Liver (tissue), 9 donors: Measurements from ENCODE around the gene RAN. TPM values are rescaled to one million over a fixed set of nuclear protein-coding genes. Genes with fewer than 3 reads are reported as not detected.
A peak's percentile ranks its signal among the peaks of the same experiment; 100 is the strongest.

Source experiments
- DNase-seq: peaks from one replicate; pipeline ENCODE4 v3.0.0-alpha.2; 2017; ENCODE audit warnings: low spot score
- H3K27ac ChIP-seq, 2 donors: one replicate each; pipeline ENCODE4 v1.7.0; 2013; ENCODE audit warnings: inconsistent platforms in 2 of 2, low read length in 2 of 2, control low read depth in 1 of 2, low read depth in 1 of 2, mild to moderate bottlenecking in 1 of 2
- H3K27me3 ChIP-seq, 4 donors: one replicate each; pipeline versions ENCODE4 v1.6.1 to v1.7.0; 2013; ENCODE audit warnings: low read length in 3 of 4, inconsistent platforms in 1 of 4, mild to moderate bottlenecking in 1 of 4, moderate library complexity in 1 of 4; ENCODE audit not compliant: control insufficient read depth in 4 of 4, insufficient read depth in 4 of 4
- H3K36me3 ChIP-seq, 4 donors: one replicate each; pipeline versions ENCODE4 v1.6.1 to v1.7.0; 2013; ENCODE audit warnings: low read length in 3 of 4, mild to moderate bottlenecking in 3 of 4, low read depth in 1 of 4, moderate library complexity in 1 of 4; ENCODE audit not compliant: control insufficient read depth in 4 of 4, insufficient read depth in 3 of 4
- H3K4me1 ChIP-seq, 4 donors: one replicate each; pipeline versions ENCODE4 v1.6.1 to v1.7.0; 2013; ENCODE audit warnings: low read length in 3 of 4, mild to moderate bottlenecking in 3 of 4, moderate library complexity in 1 of 4; ENCODE audit not compliant: control insufficient read depth in 4 of 4, insufficient read depth in 4 of 4
- H3K4me3 ChIP-seq, 3 donors: one replicate each; pipeline versions ENCODE4 v1.6.1 to v1.7.0; 2013; ENCODE audit warnings: low read length in 3 of 3, control low read depth in 1 of 3, low read depth in 1 of 3, mild to moderate bottlenecking in 1 of 3
- H3K9ac ChIP-seq, 2 donors: one replicate each; pipeline ENCODE4 v1.7.0; 2013; ENCODE audit warnings: low read length in 2 of 2, mild to moderate bottlenecking in 2 of 2, moderate library complexity in 2 of 2, control low read depth in 1 of 2, low read depth in 1 of 2
- H3K9me3 ChIP-seq, 4 donors: one replicate each; pipeline versions ENCODE4 v1.6.1 to v1.7.0; 2013; ENCODE audit warnings: low read length in 3 of 4; ENCODE audit not compliant: control insufficient read depth in 4 of 4
- ATF3 ChIP-seq: IDR thresholded peaks from 2 replicates; pipeline ENCODE4 v1.6.1; 2016; ENCODE audit warnings: antibody characterized with exemption
- CTCF ChIP-seq: fragments of 150-350 bp; IDR thresholded peaks from 2 replicates; pipeline ENCODE4 v1.5.1; 2017; ENCODE audit warnings: improper control_type of control experiment, low read depth, low read length; ENCODE audit not compliant: missing input control
- EGR1 ChIP-seq, 2 donors: IDR thresholded peaks; 2 replicates each; pipeline ENCODE4 v1.6.1; 2016 to 2018; ENCODE audit warnings: antibody characterized with exemption in 2 of 2, low read depth in 2 of 2
- FOXA1 ChIP-seq: IDR thresholded peaks from 2 replicates; pipeline ENCODE4 v1.6.1; 2016; ENCODE audit warnings: antibody characterized with exemption
- FOXA2 ChIP-seq: IDR thresholded peaks from 2 replicates; pipeline ENCODE4 v1.6.1; 2016; ENCODE audit warnings: antibody characterized with exemption
- GABPA ChIP-seq, 2 donors: IDR thresholded peaks in 1 of 2; conservative IDR thresholded peaks in 1 of 2; 2 replicates each; pipeline ENCODE4 v1.6.1; 2016; ENCODE audit warnings: antibody characterized with exemption in 2 of 2, mild to moderate bottlenecking in 1 of 2, moderate library complexity in 1 of 2
- HNF4A ChIP-seq, 2 donors: conservative IDR thresholded peaks; 2 replicates each; pipeline ENCODE4 v1.6.1; 2016; ENCODE audit warnings: antibody characterized with exemption in 2 of 2, mild to moderate bottlenecking in 2 of 2
- HNF4G ChIP-seq: IDR thresholded peaks from 2 replicates; pipeline ENCODE4 v1.6.1; 2016; ENCODE audit warnings: antibody characterized with exemption
- JUND ChIP-seq, 2 donors: IDR thresholded peaks; 2 replicates each; pipeline ENCODE4 v1.6.1; 2016; ENCODE audit warnings: antibody characterized with exemption in 2 of 2
- NR2F2 ChIP-seq: IDR thresholded peaks from 2 replicates; pipeline ENCODE4 v1.6.1; 2016; ENCODE audit warnings: antibody characterized with exemption
- RAD21 ChIP-seq, 2 donors: IDR thresholded peaks; 2 replicates each; pipeline ENCODE4 v1.6.1; 2016; ENCODE audit warnings: antibody characterized with exemption in 2 of 2, mild to moderate bottlenecking in 2 of 2
- RXRA ChIP-seq, 2 donors: IDR thresholded peaks; 2 replicates each; pipeline ENCODE4 v1.6.1; 2017 to 2018; ENCODE audit warnings: antibody characterized with exemption in 2 of 2, mild to moderate bottlenecking in 1 of 2
- SP1 ChIP-seq: IDR thresholded peaks from 2 replicates; pipeline ENCODE4 v1.6.1; 2018; ENCODE audit warnings: antibody characterized with exemption, mild to moderate bottlenecking
- TAF1 ChIP-seq: conservative IDR thresholded peaks from 2 replicates; pipeline ENCODE4 v1.6.1; 2016; ENCODE audit warnings: antibody characterized with exemption, mild to moderate bottlenecking
- YY1 ChIP-seq: IDR thresholded peaks from 2 replicates; pipeline ENCODE4 v1.6.1; 2016; ENCODE audit warnings: antibody characterized with exemption, mild to moderate bottlenecking
- ZBTB33 ChIP-seq: IDR thresholded peaks from 2 replicates; pipeline ENCODE4 v1.6.1; 2016; ENCODE audit warnings: antibody characterized with exemption
- WGBS: extraction: QIAGEN DNeasy Blood & Tissue Kit; methylation state at CpG from one replicate; pipeline ENCODE4 v1.1.7; 2013; 5-methylcytosine and 5-hydroxymethylcytosine counted together
- polyA plus RNA-seq, 2 donors: library from polyadenylated mRNA; stranded (reverse) in 1 of 2; unstranded in 1 of 2; fragments of 200-250 nt in 1 of 2; fragments of >200 nt in 1 of 2; fragmentation: Nextera tagmentation in 1 of 2; extraction: Ambion mirVana in 1 of 2; gene quantifications; one replicate each; pipeline versions ENCODE4 v1.2.1 to v1.2.3, GENCODE V29; 2013 to 2015
- total RNA-seq, 2 donors: library from RNA; depleted of rRNA; stranded (reverse); fragments of >200 nt; gene quantifications; one replicate each; pipeline ENCODE4 v1.2.3, GENCODE V29; 2014
- donor health status: healthy.
- donor health status: healthy.
- donor health status: healthy.
- donor health status: healthy.
- donor health status: healthy.

The RAN gene
- total and polyA plus RNA-seq, 4 donors = 102 to 281 (median 186) TPM

GRCh38 chr12:130863298-130863697 is 8.6 kb upstream of the RAN start:
- Histone ChIP-seq H3K9me3 (no peaks in the 10 kb centered on the region), H3K27ac (no peak overlapping the region), H3K4me3 (no peak overlapping the region), H3K27me3 (no peaks in the 10 kb centered on the region), H3K9ac (no peak overlapping the region), H3K36me3 (no peaks in the 10 kb centered on the region), H3K4me1 (no peaks in the 10 kb centered on the region)
- TF ChIP-seq HNF4A (conservative IDR thresholded peaks at IDR 0.05) (peak; percentile 26 to 41), FOXA2 (peak; percentile 28), TAF1 (no peak), GABPA (IDR thresholded peaks at IDR 0.05 in 1 of 2, conservative IDR thresholded peaks at IDR 0.05 in 1 of 2) (no peak), RAD21 (IDR thresholded peaks at IDR 0.05) (no peak), HNF4G (no peak), YY1 (peak; percentile 45)
- WGBS = 40% methylated on average over 5 of the region's 5 CpGs
- no peak for DNase-seq

GRCh38 chr12:130868412-130868811 is 3.5 kb upstream of the RAN start:
- H3K9ac ChIP-seq = no peak overlapping the region
- no peaks in the 10 kb centered on the region for H3K9me3 ChIP-seq
- TF ChIP-seq JUND (IDR thresholded peaks at IDR 0.05) (no peak), HNF4A (conservative IDR thresholded peaks at IDR 0.05) (no peak), FOXA2 (no peak), CTCF (no peak)
- no peak for DNase-seq
- H3K36me3 ChIP-seq = peaks cover 0 to 2% (median 0%) of the 10 kb centered on the region in 4 donors
- no peaks in the 10 kb centered on the region for H3K27me3 ChIP-seq
- no peak overlapping the region for H3K27ac ChIP-seq
- peaks cover 9 to 15% (median 12%) of the 10 kb centered on the region in 4 donors for H3K4me1 ChIP-seq
- no peak overlapping the region for H3K4me3 ChIP-seq
- WGBS = 75% methylated on average over 4 of the region's 4 CpGs

GRCh38 chr12:130870442-130871285 is 1.2 kb upstream of the RAN start:
- WGBS = 53% methylated on average over 31 of the region's 31 CpGs
- Histone ChIP-seq H3K4me3 (peak overlapping the region in 1 of 3 donors; percentile 99), H3K36me3 (peaks cover 4 to 16% (median 9%) of the 10 kb centered on the region in 4 donors), H3K27me3 (no peaks in the 10 kb centered on the region), H3K4me1 (peaks cover 12 to 28% (median 17%) of the 10 kb centered on the region in 4 donors), H3K9ac (no peak overlapping the region), H3K9me3 (no peaks in the 10 kb centered on the region), H3K27ac (peak overlapping the region; percentile 69 to 87)
- peak; percentile 63 for DNase-seq
- TF ChIP-seq CTCF = peak; percentile 50
- no peak for TF ChIP-seq EGR1 (IDR thresholded peaks at IDR 0.05; ENCODE audit: low read depth in 2 of 2)
- TF ChIP-seq JUND (IDR thresholded peaks at IDR 0.05) = no peak
- no peak for TF ChIP-seq ZBTB33
- no peak for TF ChIP-seq FOXA1
- TF ChIP-seq HNF4A (conservative IDR thresholded peaks at IDR 0.05) = peak in 1 of 2 donors; percentile 7
- peak; percentile 48 for TF ChIP-seq SP1
- TF ChIP-seq ATF3 = peak; percentile 75
- TF ChIP-seq NR2F2 = no peak
- no peak for TF ChIP-seq FOXA2
- peak; percentile 34 for TF ChIP-seq YY1
- TF ChIP-seq RAD21 (IDR thresholded peaks at IDR 0.05) = peak; percentile 52 to 72
- TF ChIP-seq GABPA (IDR thresholded peaks at IDR 0.05 in 1 of 2, conservative IDR thresholded peaks at IDR 0.05 in 1 of 2) = no peak
- peak in 1 of 2 donors; percentile 26 for TF ChIP-seq RXRA (IDR thresholded peaks at IDR 0.05)
- no peak for TF ChIP-seq HNF4G
- no peak for TF ChIP-seq TAF1
